MM.1S (cell line): Measurements from ENCODE around the gene HPSE2.

Source experiments
- EZH2 ChIP-seq: fragments of 300-600 bp; sonication (generic); optimal IDR thresholded peaks from 2 replicates; pipeline ENCODE3; 2017; ENCODE audit warnings: low read depth, mild to moderate bottlenecking, antibody characterized with exemption, low read length, mixed read lengths
- EZH2phosphoT487 ChIP-seq: fragments of 300-600 bp; sonication (generic); IDR thresholded peaks from 2 replicates; pipeline ENCODE4 v1.6.1; 2018; ENCODE audit warnings: antibody characterized with exemption, low read length
- TF ChIP-seq, protein P1 (sequence below): fragments of 300-600 bp; sonication (generic); IDR thresholded peaks from 2 replicates; pipeline ENCODE4 v1.5.1; 2016; ENCODE audit warnings: antibody characterized with exemption, low read length, mixed read lengths

DNA sequence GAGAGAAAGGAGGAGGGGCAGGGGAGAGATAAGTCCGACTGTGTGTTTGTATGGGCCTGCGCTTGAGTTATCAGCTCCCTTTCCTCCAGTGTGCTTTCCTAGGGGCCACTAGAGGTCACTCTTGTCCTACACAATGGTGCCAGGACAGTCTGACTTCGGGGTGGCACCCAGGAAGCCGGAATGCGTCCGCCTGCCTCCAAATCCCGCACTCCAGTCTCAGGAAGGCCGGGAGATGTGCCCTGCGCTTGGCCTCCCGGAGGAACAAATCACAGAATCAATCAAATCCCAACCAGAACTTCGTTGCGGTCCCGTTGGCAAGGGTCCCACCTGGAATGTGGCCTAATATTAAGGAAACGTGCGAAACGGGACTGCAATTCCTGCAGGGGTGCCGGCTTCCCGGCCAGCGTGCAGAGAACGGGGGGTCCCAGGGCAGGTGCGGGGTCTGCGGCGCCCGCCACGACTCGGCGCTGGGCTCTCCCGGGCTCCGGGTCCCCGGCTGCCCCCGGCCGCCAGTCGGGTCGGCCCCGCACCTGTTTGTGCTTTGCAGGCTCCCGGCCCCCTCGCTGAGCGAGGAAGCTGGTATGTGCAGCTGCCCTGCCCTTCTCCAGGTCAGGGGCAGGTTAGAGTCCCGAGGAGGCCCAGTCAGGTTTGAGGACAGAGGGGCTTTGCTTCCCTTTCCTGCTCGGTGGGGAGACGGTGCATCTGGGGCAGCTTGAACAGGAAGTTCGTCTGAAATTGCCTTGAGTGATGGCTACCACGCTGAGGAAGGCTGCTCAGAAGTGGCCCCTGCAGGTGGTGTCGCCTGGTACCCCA, 767.9 kb downstream of the HPSE2 start:
- TF ChIP-seq, protein P1, sequence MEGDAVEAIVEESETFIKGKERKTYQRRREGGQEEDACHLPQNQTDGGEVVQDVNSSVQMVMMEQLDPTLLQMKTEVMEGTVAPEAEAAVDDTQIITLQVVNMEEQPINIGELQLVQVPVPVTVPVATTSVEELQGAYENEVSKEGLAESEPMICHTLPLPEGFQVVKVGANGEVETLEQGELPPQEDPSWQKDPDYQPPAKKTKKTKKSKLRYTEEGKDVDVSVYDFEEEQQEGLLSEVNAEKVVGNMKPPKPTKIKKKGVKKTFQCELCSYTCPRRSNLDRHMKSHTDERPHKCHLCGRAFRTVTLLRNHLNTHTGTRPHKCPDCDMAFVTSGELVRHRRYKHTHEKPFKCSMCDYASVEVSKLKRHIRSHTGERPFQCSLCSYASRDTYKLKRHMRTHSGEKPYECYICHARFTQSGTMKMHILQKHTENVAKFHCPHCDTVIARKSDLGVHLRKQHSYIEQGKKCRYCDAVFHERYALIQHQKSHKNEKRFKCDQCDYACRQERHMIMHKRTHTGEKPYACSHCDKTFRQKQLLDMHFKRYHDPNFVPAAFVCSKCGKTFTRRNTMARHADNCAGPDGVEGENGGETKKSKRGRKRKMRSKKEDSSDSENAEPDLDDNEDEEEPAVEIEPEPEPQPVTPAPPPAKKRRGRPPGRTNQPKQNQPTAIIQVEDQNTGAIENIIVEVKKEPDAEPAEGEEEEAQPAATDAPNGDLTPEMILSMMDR = peak; percentile 81
- TF ChIP-seq EZH2 = no peak
- TF ChIP-seq EZH2phosphoT487 = no peak
